HEK293 (cell line): Measurements from ENCODE around the gene FUT1.

Experiments
- CTCF ChIA-PET: fragments of 350-600 bp; formaldehyde crosslinking; extraction: SDS; loops from one replicate; lab custom pipeline; 2021; ENCODE audit warnings: antibody characterized with exemption; lab: Yijun Ruan, JAX
- POLR2A ChIA-PET: fragments of 300-600 bp; formaldehyde crosslinking; extraction: SDS; loops from one replicate; lab custom pipeline; 2020; ENCODE audit warnings: antibody characterized with exemption, inconsistent platforms; lab: Yijun Ruan, JAX
- H3K27ac ChIP-seq: fragments of 200-500 bp; sonication (Bioruptor generic); 2 replicates; pipeline ENCODE4 v1.5.1; 2014; ENCODE audit warnings: low read depth, low read length, control low read depth, inconsistent platforms; ENCODE audit errors: extremely low read depth
- H3K36me3 ChIP-seq, 2 experiments: fragments of 200-500 bp in 1 of 2; sonication (Bioruptor generic) in 1 of 2; 1 replicate in 1 of 2; 2 replicates in 1 of 2; pipeline ENCODE4 v1.5.1; 2014 to 2017; ENCODE audit warnings: inconsistent platforms in 2 of 2, low read length in 2 of 2; ENCODE audit not compliant: control insufficient read depth in 2 of 2, insufficient read depth in 1 of 2
- H3K4me1 ChIP-seq: fragments of 200-500 bp; sonication (Bioruptor generic); 2 replicates; pipeline ENCODE4 v1.5.1; 2014; ENCODE audit warnings: mild to moderate bottlenecking, low read length, inconsistent platforms; ENCODE audit not compliant: control insufficient read depth, insufficient read depth
- H3K4me3 ChIP-seq: 2 replicates; pipeline ENCODE4 v1.5.1; 2011; ENCODE audit warnings: low read depth, mild to moderate bottlenecking, control low read depth, low read length, moderate library complexity
- H3K9me3 ChIP-seq: fragments of 200-500 bp; sonication (Bioruptor generic); 2 replicates; pipeline ENCODE4 v1.5.1; 2014; ENCODE audit warnings: low read depth, low read length, inconsistent platforms; ENCODE audit not compliant: control insufficient read depth, insufficient read depth
- GLIS1 ChIP-seq: fragments of 450-650 bp; formaldehyde crosslinking; IDR thresholded peaks from 2 replicates; pipeline ENCODE4 v1.5.1; 2016; ENCODE audit warnings: missing biosample characterization, missing genetic modification characterization
- GLIS2 ChIP-seq: fragments of 450-650 bp; formaldehyde crosslinking; IDR thresholded peaks from 2 replicates; pipeline ENCODE4 v1.5.1; 2016; ENCODE audit warnings: missing biosample characterization, missing genetic modification characterization
- IKZF3 ChIP-seq: fragments of 450-650 bp; IDR thresholded peaks from 2 replicates; pipeline ENCODE4 v1.5.0; 2018; ENCODE audit warnings: missing biosample characterization, mild to moderate bottlenecking, missing genetic modification characterization, moderate library complexity
- SETDB1 ChIP-seq: IDR thresholded peaks from one replicate; pipeline ENCODE4 v1.6.1; 2017; ENCODE audit warnings: mild to moderate bottlenecking, low read length, moderate library complexity, mixed read lengths; ENCODE audit not compliant: insufficient read length
- SP2 ChIP-seq: fragments of 450-650 bp; formaldehyde crosslinking; IDR thresholded peaks from 2 replicates; pipeline ENCODE4 v1.5.1; 2016; ENCODE audit warnings: missing biosample characterization, missing genetic modification characterization
- ZBTB17 ChIP-seq: fragments of 450-650 bp; formaldehyde crosslinking; IDR thresholded peaks from 2 replicates; pipeline ENCODE4 v1.5.1; 2016; ENCODE audit warnings: missing biosample characterization, missing genetic modification characterization
- ZBTB21 ChIP-seq: fragments of 450-650 bp; formaldehyde crosslinking; IDR thresholded peaks from 2 replicates; pipeline ENCODE4 v1.5.1; 2017; ENCODE audit warnings: missing biosample characterization, missing genetic modification characterization
- ZBTB48 ChIP-seq: fragments of 450-650 bp; formaldehyde crosslinking; IDR thresholded peaks from 2 replicates; pipeline ENCODE4 v1.5.1; 2016; ENCODE audit warnings: missing biosample characterization, missing genetic modification characterization
- ZFP37 ChIP-seq: fragments of 450-650 bp; formaldehyde crosslinking; IDR thresholded peaks from 2 replicates; pipeline ENCODE4 v1.5.1; 2016; ENCODE audit warnings: missing biosample characterization, missing genetic modification characterization
- ZNF184 ChIP-seq: fragments of 450-650 bp; IDR thresholded peaks from 2 replicates; pipeline ENCODE4 v1.5.1; 2018; ENCODE audit warnings: missing biosample characterization, mild to moderate bottlenecking, missing genetic modification characterization
- ZNF514 ChIP-seq: fragments of 450-650 bp; formaldehyde crosslinking; IDR thresholded peaks from 2 replicates; pipeline ENCODE4 v1.5.1; 2016; ENCODE audit warnings: missing biosample characterization, missing genetic modification characterization
- ZNF561 ChIP-seq: fragments of 450-650 bp; IDR thresholded peaks from 2 replicates; pipeline ENCODE4 v1.5.1; 2018; ENCODE audit warnings: missing biosample characterization, missing genetic modification characterization, borderline replicate concordance
- ZNF571 ChIP-seq: fragments of 450-650 bp; formaldehyde crosslinking; IDR thresholded peaks from 2 replicates; pipeline ENCODE4 v1.5.0; 2017; ENCODE audit warnings: missing biosample characterization, missing genetic modification characterization
- ZNF626 ChIP-seq: fragments of 450-650 bp; sonication (Bioruptor Pico); formaldehyde crosslinking; IDR thresholded peaks from 2 replicates; pipeline ENCODE4 v1.5.1; 2018; ENCODE audit warnings: missing biosample characterization, missing genetic modification characterization, inconsistent platforms
- ZNF777 ChIP-seq: fragments of 450-650 bp; formaldehyde crosslinking; IDR thresholded peaks from 2 replicates; pipeline ENCODE4 v1.5.1; 2017; ENCODE audit warnings: missing biosample characterization, missing genetic modification characterization, borderline replicate concordance
- ZNF791 ChIP-seq: fragments of 450-650 bp; formaldehyde crosslinking; IDR thresholded peaks from 2 replicates; pipeline ENCODE4 v1.5.1; 2016; ENCODE audit warnings: missing biosample characterization, missing genetic modification characterization
- ZNF843 ChIP-seq: fragments of 450-650 bp; formaldehyde crosslinking; IDR thresholded peaks from 2 replicates; pipeline ENCODE4 v1.5.1; 2016; ENCODE audit warnings: missing biosample characterization, missing genetic modification characterization
- ZXDB ChIP-seq: fragments of 450-650 bp; formaldehyde crosslinking; IDR thresholded peaks from 2 replicates; pipeline ENCODE4 v1.5.1; 2016; ENCODE audit warnings: missing biosample characterization, missing genetic modification characterization
- TF ChIP-seq, protein P1 (sequence below): fragments of 450-650 bp; formaldehyde crosslinking; IDR thresholded peaks from 2 replicates; pipeline ENCODE4 v1.5.1; 2016; ENCODE audit warnings: missing biosample characterization, missing genetic modification characterization
- TF ChIP-seq, protein P2 (sequence below): fragments of 450-650 bp; formaldehyde crosslinking; IDR thresholded peaks from 2 replicates; pipeline ENCODE4 v1.5.1; 2016; ENCODE audit warnings: missing biosample characterization, missing genetic modification characterization
- TF ChIP-seq, protein P3 (sequence below): fragments of 450-650 bp; formaldehyde crosslinking; IDR thresholded peaks from 2 replicates; pipeline ENCODE4 v1.5.1; 2017; ENCODE audit warnings: missing biosample characterization, missing genetic modification characterization
- TF ChIP-seq, protein P4 (sequence below): fragments of 450-650 bp; formaldehyde crosslinking; IDR thresholded peaks from 2 replicates; pipeline ENCODE4 v1.5.1; 2016; ENCODE audit warnings: missing biosample characterization, missing genetic modification characterization
- TF ChIP-seq, protein P5 (sequence below): fragments of 450-650 bp; formaldehyde crosslinking; IDR thresholded peaks from 2 replicates; pipeline ENCODE4 v1.5.1; 2016; ENCODE audit warnings: missing biosample characterization, missing genetic modification characterization, low read depth
- TF ChIP-seq, protein P6 (sequence below): fragments of 450-650 bp; formaldehyde crosslinking; IDR thresholded peaks from 2 replicates; pipeline ENCODE4 v1.5.1; 2016; ENCODE audit warnings: missing biosample characterization, missing genetic modification characterization

The FUT1 gene

DNA sequence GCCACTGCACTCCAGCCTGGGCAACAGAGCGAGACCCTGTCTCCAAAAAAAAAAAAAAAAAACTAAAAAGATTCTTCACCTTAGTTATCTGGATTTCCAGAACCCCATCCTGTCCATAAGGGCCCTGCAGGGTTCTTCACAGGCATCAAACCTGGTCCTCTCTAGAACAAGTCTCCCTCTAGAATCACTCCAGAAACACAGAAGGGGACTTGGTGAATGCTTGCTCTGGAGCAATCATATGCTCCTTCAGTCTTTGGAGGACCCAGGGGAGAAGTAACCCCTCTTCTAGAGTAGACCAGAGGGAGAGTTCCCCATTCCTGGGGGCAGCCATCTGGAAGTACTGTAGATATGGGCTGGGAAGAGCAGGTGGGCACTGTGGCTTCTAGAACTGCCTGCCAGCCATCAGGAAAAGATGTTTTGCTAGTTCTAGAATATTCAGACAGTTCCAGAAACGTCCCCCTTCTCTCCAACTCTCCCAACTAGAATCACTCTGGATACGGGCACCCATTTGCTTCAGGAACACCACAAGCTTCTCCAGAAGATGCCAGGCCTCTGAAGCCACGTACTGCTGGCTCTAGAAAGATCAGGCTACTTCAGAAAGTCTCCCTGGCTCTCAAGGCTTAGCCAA lies 2.8 kb downstream of the FUT1 start:
- TF ChIP-seq ZNF184 (tag by site-specific recombination): no peak
- TF ChIP-seq ZXDB (tag by site-specific recombination): no peak
- no peak for TF ChIP-seq SP2 (tag by site-specific recombination)
- TF ChIP-seq, protein P1, sequence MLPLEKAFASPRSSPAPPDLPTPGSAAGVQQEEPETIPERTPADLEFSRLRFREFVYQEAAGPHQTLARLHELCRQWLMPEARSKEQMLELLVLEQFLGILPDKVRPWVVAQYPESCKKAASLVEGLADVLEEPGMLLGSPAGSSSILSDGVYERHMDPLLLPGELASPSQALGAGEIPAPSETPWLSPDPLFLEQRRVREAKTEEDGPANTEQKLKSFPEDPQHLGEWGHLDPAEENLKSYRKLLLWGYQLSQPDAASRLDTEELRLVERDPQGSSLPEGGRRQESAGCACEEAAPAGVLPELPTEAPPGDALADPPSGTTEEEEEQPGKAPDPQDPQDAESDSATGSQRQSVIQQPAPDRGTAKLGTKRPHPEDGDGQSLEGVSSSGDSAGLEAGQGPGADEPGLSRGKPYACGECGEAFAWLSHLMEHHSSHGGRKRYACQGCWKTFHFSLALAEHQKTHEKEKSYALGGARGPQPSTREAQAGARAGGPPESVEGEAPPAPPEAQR (tag by site-specific recombination): no peak
- TF ChIP-seq, protein P2, sequence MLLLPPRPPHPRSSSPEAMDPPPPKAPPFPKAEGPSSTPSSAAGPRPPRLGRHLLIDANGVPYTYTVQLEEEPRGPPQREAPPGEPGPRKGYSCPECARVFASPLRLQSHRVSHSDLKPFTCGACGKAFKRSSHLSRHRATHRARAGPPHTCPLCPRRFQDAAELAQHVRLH (tag by site-specific recombination): no peak
- TF ChIP-seq ZNF571 (tag by site-specific recombination): no peak
- TF ChIP-seq, protein P3, sequence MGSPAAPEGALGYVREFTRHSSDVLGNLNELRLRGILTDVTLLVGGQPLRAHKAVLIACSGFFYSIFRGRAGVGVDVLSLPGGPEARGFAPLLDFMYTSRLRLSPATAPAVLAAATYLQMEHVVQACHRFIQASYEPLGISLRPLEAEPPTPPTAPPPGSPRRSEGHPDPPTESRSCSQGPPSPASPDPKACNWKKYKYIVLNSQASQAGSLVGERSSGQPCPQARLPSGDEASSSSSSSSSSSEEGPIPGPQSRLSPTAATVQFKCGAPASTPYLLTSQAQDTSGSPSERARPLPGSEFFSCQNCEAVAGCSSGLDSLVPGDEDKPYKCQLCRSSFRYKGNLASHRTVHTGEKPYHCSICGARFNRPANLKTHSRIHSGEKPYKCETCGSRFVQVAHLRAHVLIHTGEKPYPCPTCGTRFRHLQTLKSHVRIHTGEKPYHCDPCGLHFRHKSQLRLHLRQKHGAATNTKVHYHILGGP (tag by site-specific recombination): no peak
- TF ChIP-seq, protein P4, sequence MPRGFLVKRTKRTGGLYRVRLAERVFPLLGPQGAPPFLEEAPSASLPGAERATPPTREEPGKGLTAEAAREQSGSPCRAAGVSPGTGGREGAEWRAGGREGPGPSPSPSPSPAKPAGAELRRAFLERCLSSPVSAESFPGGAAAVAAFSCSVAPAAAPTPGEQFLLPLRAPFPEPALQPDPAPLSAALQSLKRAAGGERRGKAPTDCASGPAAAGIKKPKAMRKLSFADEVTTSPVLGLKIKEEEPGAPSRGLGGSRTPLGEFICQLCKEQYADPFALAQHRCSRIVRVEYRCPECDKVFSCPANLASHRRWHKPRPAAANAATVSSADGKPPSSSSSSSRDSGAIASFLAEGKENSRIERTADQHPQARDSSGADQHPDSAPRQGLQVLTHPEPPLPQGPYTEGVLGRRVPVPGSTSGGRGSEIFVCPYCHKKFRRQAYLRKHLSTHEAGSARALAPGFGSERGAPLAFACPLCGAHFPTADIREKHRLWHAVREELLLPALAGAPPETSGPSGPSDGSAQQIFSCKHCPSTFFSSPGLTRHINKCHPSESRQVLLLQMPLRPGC (tag by site-specific recombination): no peak
- no peak for TF ChIP-seq ZNF777 (tag by site-specific recombination)
- no peak for TF ChIP-seq ZNF843 (tag by site-specific recombination)
- TF ChIP-seq ZFP37: no peak
- no peak for TF ChIP-seq ZNF626 (tag by site-specific recombination)
- H3K9me3 ChIP-seq: no peaks in the 10 kb centered on the region
- H3K36me3 ChIP-seq: no peaks in the 10 kb centered on the region
- peaks cover 3% of the 10 kb centered on the region; the same call in 1 of the 2 replicates for H3K4me1 ChIP-seq
- CTCF ChIA-PET: no interaction called here
- no peak overlapping the region for H3K27ac ChIP-seq
- POLR2A ChIA-PET: no interaction called here
- H3K4me3 ChIP-seq: no peak overlapping the region

DNA sequence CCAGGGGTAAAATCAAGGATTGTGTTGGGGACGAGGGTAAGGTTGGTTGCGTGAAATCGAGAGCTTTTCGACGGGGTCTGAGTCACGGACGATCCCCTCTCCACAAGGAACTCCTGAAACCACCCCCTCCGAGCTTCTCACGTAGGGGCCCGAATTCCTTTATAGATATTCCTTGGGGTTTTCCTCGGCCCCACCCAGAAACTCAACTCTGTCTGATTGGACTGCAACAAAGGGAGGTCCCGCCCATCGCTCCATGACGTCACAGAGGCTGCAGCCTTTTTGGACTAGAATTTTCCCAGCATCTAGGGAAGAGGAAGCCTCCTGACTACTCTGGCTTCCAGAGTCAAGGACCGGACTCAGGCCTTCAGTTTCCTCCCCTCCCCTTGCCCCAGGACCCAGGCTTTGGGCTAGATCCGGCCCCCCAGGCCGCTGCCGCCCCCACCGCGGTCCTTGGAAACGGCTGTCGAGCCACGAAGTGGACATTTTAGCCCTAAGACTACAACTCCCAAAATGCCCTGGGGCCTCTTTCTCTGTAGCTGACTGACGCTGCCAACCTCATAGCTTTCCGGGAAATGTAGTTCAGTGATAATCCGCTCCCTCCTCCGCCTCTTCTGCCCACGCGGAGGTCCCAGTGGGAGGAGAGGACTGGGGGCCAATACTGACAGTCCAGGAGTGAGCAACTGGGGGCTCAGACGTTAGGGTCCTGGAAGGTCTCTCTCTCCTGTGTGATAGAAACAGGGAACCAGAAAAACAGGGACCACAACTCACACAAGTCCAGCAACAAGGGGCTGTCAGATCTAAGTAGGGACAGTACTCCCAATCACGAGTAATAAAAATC lies 5.5 kb downstream of the FUT1 start, which contains the start of gene IZUMO1:
Gene IZUMO1, minus strand, starts transcription at position 172 of the 838 bp plus-strand sequence. CDS start 1,050 bp downstream, outside the sequence.
- no peaks in the 10 kb centered on the region for H3K36me3 ChIP-seq
- H3K4me1 ChIP-seq: no peaks in the 10 kb centered on the region
- H3K4me3 ChIP-seq: peak within 1 kb of the TSS; percentile 45
- H3K27ac ChIP-seq: peak within 1 kb of the TSS; percentile 42; the same call in 1 of the 2 replicates
- ChIA-PET POLR2A (interaction anchor here (0.5 to 2.5 kb wide), 9 partner anchors 8 to 642 kb away, joined by 3 to 18 read pairs (median 5); partner anchors contain the start of genes RPL18 and SPHK2), CTCF (interaction anchor here (0.6 to 1.5 kb wide), 7 partner anchors 8 to 84 kb away, joined by 3 to 5 read pairs (median 3); no protein-coding TSS in a partner anchor)
- H3K9me3 ChIP-seq: no peaks in the 10 kb centered on the region
- peak; percentile 52 for TF ChIP-seq SP2 (tag by site-specific recombination)
- TF ChIP-seq ZBTB17 (tag by site-specific recombination): peak; percentile 79
- TF ChIP-seq, protein P5, sequence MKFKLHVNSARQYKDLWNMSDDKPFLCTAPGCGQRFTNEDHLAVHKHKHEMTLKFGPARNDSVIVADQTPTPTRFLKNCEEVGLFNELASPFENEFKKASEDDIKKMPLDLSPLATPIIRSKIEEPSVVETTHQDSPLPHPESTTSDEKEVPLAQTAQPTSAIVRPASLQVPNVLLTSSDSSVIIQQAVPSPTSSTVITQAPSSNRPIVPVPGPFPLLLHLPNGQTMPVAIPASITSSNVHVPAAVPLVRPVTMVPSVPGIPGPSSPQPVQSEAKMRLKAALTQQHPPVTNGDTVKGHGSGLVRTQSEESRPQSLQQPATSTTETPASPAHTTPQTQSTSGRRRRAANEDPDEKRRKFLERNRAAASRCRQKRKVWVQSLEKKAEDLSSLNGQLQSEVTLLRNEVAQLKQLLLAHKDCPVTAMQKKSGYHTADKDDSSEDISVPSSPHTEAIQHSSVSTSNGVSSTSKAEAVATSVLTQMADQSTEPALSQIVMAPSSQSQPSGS (tag by site-specific recombination): peak; percentile 95
- peak; percentile 67; the same call in 1 of the 2 replicates for TF ChIP-seq GLIS2 (tag by site-specific recombination)
- 0 out of 2 replicates have a peak, but pooled peaks have one; percentile 51 for TF ChIP-seq ZNF777 (tag by site-specific recombination)
- no peak for TF ChIP-seq ZNF561 (tag by site-specific recombination)
- TF ChIP-seq ZNF514 (tag by site-specific recombination): no peak
- peak; percentile 89 for TF ChIP-seq ZBTB21 (tag by site-specific recombination)
- TF ChIP-seq ZBTB48 (tag by site-specific recombination): peak; percentile 68; the same call in 1 of the 2 replicates
- peak; percentile 63 for TF ChIP-seq GLIS1 (tag by site-specific recombination)
- no peak for TF ChIP-seq ZFP37
- TF ChIP-seq, protein P6, sequence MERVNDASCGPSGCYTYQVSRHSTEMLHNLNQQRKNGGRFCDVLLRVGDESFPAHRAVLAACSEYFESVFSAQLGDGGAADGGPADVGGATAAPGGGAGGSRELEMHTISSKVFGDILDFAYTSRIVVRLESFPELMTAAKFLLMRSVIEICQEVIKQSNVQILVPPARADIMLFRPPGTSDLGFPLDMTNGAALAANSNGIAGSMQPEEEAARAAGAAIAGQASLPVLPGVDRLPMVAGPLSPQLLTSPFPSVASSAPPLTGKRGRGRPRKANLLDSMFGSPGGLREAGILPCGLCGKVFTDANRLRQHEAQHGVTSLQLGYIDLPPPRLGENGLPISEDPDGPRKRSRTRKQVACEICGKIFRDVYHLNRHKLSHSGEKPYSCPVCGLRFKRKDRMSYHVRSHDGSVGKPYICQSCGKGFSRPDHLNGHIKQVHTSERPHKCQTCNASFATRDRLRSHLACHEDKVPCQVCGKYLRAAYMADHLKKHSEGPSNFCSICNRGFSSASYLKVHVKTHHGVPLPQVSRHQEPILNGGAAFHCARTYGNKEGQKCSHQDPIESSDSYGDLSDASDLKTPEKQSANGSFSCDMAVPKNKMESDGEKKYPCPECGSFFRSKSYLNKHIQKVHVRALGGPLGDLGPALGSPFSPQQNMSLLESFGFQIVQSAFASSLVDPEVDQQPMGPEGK (tag by site-specific recombination): peak; percentile 83
- TF ChIP-seq ZNF791 (tag by site-specific recombination): no peak
- TF ChIP-seq ZXDB (tag by site-specific recombination): peak; percentile 48
- TF ChIP-seq IKZF3 (tag by site-specific recombination): peak; percentile 43; the same call in 1 of the 2 replicates
- no peak for TF ChIP-seq SETDB1
